ENCODE data around the gene CDS1. TPM values are rescaled to one million over a fixed set of nuclear protein-coding genes. Genes with fewer than 3 reads are reported as not detected.

Gene CDS1
- total RNA-seq, 2 donors from 2014 or later = 5.8 to 8.9 TPM

DNA sequence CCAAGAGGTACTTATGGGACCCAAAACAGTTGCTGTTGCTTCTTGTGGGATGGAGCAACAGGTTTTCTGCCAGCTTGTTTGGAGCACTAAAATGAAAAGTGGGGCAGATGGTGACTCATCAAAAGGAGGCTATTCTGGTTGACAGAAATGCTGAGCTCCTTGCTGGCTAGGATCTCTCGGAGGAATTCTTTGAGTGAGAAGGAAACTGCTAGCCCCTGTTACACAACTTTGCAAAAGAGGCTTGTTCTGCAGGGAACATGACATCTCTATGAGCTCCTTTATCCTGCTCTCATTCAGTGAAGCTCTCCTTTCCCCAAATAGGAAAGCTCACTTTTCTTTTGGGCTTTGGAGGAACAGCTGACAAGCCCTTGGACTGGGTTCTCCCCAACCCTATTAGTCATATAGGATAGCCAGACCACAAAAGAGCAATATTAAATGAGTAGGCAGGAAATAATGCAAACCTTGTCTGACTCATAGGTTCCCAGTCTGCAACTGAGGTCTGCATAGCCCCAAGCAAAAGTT, 108.3 kb downstream of the CDS1 start:
- no peaks in the 10 kb centered on the region for H3K9me3 Mint-ChIP-seq
- Histone ChIP-seq H3K9ac (ENCODE audit: extremely low read depth, low read length, poor library complexity, severe bottlenecking) (no peak overlapping the region), H3K36me3 (ENCODE audit: control insufficient read depth, insufficient read depth, low read length) (peaks cover 83% of the 10 kb centered on the region), H3K27me3 (ENCODE audit: control insufficient read depth, insufficient read depth, low read length, poor library complexity, severe bottlenecking) (no peaks in the 10 kb centered on the region), H3K27ac (ENCODE audit: low read depth, low read length) (no peak overlapping the region), H3K4me1 (ENCODE audit: control insufficient read depth, insufficient read depth, low read length) (no peaks in the 10 kb centered on the region), H3K9me3 (ENCODE audit: control insufficient read depth, low read length) (no peaks in the 10 kb centered on the region), H3K4me3 (ENCODE audit: low read length) (no peak overlapping the region)
- no peak for DNase-seq
- peaks cover 76% of the 10 kb centered on the region for H3K36me3 Mint-ChIP-seq (ENCODE audit: low read depth)
- H3K4me3 Mint-ChIP-seq = no peak overlapping the region
- peak overlapping the region; percentile 8 for H3K27ac Mint-ChIP-seq
- no peaks in the 10 kb centered on the region for H3K4me1 Mint-ChIP-seq
- WGBS, 2 experiments (ENCODE audit: insufficient coverage in 1 of 2, insufficient read length in 1 of 2) = 90% methylated on average over 1 of the region's 1 CpG; no CpG with 5 or more reads in 1 of the 2 experiments
- H3K27me3 Mint-ChIP-seq (ENCODE audit: insufficient read depth) = no peaks in the 10 kb centered on the region
- no peak for TF ChIP-seq CTCF (conservative IDR thresholded peaks at IDR 0.05)

DNA sequence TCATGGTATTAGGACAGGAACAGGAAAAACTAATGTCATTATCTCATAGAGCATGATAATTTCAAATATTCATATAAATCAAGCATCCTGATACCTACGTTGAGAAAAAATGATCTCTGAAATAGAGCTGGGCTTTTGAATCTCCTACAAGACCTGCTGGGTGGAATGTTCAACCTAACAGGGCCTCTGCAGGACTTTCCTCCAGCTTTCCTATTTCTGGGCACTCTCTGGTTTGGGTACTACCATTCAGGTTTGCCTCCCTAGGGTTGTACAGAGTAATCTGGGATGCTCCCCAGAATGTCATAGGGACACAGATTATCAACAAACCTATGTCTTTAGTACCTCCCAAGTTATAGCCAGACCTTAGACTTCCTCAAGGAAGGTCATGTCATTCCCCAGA, 108.9 kb downstream of the CDS1 start:
- Mint-ChIP-seq H3K4me3 (no peak overlapping the region), H3K9me3 (no peaks in the 10 kb centered on the region), H3K36me3 (ENCODE audit: low read depth) (peaks cover 74% of the 10 kb centered on the region), H3K27me3 (ENCODE audit: insufficient read depth) (no peaks in the 10 kb centered on the region), H3K27ac (no peak overlapping the region), H3K4me1 (no peaks in the 10 kb centered on the region)
- no peaks in the 10 kb centered on the region for H3K27me3 ChIP-seq (ENCODE audit: control insufficient read depth, insufficient read depth, low read length, poor library complexity, severe bottlenecking)
- no peak for TF ChIP-seq CTCF (conservative IDR thresholded peaks at IDR 0.05)
- no peak for DNase-seq
- H3K4me3 ChIP-seq (ENCODE audit: low read length) = no peak overlapping the region
- H3K9ac ChIP-seq (ENCODE audit: extremely low read depth, low read length, poor library complexity, severe bottlenecking) = no peak overlapping the region
- H3K4me1 ChIP-seq (ENCODE audit: control insufficient read depth, insufficient read depth, low read length) = no peaks in the 10 kb centered on the region
- H3K36me3 ChIP-seq (ENCODE audit: control insufficient read depth, insufficient read depth, low read length) = peaks cover 83% of the 10 kb centered on the region
- no peak overlapping the region for H3K27ac ChIP-seq (ENCODE audit: low read depth, low read length)
- no peaks in the 10 kb centered on the region for H3K9me3 ChIP-seq (ENCODE audit: control insufficient read depth, low read length)
- 85 to 86% methylated on average over 1 of the region's 1 CpG for WGBS, 2 experiments (ENCODE audit: insufficient coverage in 1 of 2, insufficient read length in 1 of 2)

DNA sequence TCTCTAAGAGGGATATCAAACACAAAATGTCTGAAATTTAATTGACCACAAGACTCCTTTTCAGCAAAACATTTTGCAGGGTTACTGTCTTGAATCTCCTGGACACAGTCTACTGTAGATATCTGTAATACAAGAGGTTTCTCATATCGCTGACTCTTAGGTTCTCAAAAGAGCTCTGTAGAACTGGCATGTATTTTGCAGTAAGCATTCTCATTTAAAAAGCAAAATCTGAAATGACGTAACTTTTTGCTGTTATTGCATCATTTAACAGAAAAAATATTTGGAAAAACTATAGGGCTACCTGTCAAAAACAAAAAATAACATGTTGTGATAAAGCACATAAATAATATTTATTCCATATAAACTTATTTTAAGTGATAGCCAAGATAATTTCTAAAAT, 114.2 kb downstream of the CDS1 start:
- H3K27me3 ChIP-seq (ENCODE audit: control insufficient read depth, insufficient read depth, low read length, poor library complexity, severe bottlenecking) = no peaks in the 10 kb centered on the region
- H3K27ac Mint-ChIP-seq = no peak overlapping the region
- TF ChIP-seq CTCF (conservative IDR thresholded peaks at IDR 0.05) = no peak
- H3K4me1 ChIP-seq (ENCODE audit: control insufficient read depth, insufficient read depth, low read length) = no peaks in the 10 kb centered on the region
- H3K36me3 Mint-ChIP-seq (ENCODE audit: low read depth) = peaks cover 80% of the 10 kb centered on the region
- WGBS, 2 experiments (ENCODE audit: insufficient coverage in 1 of 2, insufficient read length in 1 of 2) = 99 to 100% methylated on average over 1 to 2 of the region's 2 CpGs
- no peaks in the 10 kb centered on the region for H3K9me3 Mint-ChIP-seq
- H3K27me3 Mint-ChIP-seq (ENCODE audit: insufficient read depth) = no peaks in the 10 kb centered on the region
- no peak for DNase-seq
- H3K27ac ChIP-seq (ENCODE audit: low read depth, low read length) = no peak overlapping the region
- H3K9me3 ChIP-seq (ENCODE audit: control insufficient read depth, low read length) = no peaks in the 10 kb centered on the region
- H3K4me1 Mint-ChIP-seq = no peaks in the 10 kb centered on the region
- H3K9ac ChIP-seq (ENCODE audit: extremely low read depth, low read length, poor library complexity, severe bottlenecking) = no peak overlapping the region
- H3K4me3 ChIP-seq (ENCODE audit: low read length) = no peak overlapping the region
- H3K36me3 ChIP-seq (ENCODE audit: control insufficient read depth, insufficient read depth, low read length) = peaks cover 90% of the 10 kb centered on the region
- no peak overlapping the region for H3K4me3 Mint-ChIP-seq
